ENCODE measurements around the gene ADM2. TPM values are rescaled to one million over a fixed set of nuclear protein-coding genes. Genes with fewer than 3 reads are reported as not detected.

Gene ADM2
- total and polyA plus RNA-seq, 2 of the 13 experiments (the other 11 are each of a cell fraction or from before 2014, with no cell fraction given), result 1.2 to 3.0 TPM

DNA sequence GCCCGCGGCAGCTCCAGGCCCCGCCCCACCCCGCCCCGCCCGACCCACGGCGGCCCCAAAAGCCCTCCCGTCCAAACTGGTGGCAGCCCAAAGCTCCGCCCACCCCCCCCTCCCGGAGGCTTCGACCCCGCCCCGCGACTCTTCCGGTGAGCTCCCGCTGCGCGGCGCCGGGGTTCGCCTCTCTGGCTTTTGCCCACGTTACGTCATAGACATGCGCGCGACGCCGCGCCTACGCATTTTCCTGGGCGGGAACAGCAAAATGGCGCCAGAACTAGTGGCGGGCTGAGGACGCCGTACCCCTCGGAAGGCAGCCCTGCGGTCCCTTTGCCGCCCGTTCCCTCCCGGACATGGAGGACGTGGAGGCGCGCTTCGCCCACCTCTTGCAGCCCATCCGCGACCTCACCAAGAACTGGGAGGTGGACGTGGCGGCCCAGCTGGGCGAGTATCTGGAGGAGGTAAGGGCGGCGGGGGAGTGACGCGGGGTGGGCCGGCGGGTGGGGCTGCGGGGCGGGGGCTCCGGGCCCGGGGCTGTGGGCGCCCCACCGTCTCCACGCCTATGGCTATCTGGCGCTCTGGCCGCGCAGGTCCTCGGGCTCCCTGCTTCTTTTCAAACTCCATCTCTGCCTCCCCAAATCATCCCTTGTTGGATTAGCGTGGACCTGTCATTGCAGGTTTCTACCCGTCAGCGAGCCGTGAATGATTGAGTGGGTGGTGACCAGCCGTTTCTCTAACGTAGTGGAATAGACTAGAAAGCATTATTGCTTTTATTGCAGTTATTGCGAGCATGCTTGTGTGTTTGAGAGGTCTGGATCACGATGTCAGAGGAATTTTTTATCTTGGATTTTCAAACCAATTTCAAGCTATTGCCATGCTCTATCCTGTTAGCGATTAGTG, 26.9 kb downstream of the ADM2 start, which contains the start of gene NCAPH2 (continued):
- TF ChIP-seq SMYD3 (CRISPR knock-in tag; IDR thresholded peaks at IDR 0.05) (no peak), HNRNPH1 (optimal IDR thresholded peaks at IDR 0.05; ENCODE audit: low read depth, low read length) (no peak), ZBTB7B (CRISPR knock-in tag; IDR thresholded peaks at IDR 0.05) (no peak), RBAK (CRISPR knock-in tag; IDR thresholded peaks at IDR 0.05) (no peak), ARNT (IDR thresholded peaks at IDR 0.05) (no peak), ZFP62 (CRISPR knock-in tag; IDR thresholded peaks at IDR 0.05) (0 out of 2 replicates have a peak, but pooled peaks have one; percentile 84), ZBTB34 (CRISPR knock-in tag; IDR thresholded peaks at IDR 0.05) (no peak), FIP1L1 (IDR thresholded peaks at IDR 0.05; ENCODE audit: borderline replicate concordance, insufficient read depth, low read depth, low read length) (no peak), HMG20A (CRISPR knock-in tag; IDR thresholded peaks at IDR 0.05; ENCODE audit: borderline replicate concordance) (no peak), HOXA5 (CRISPR knock-in tag; IDR thresholded peaks at IDR 0.05) (no peak), RXRA (CRISPR knock-in tag; IDR thresholded peaks at IDR 0.05) (peak; percentile 66; the same call in 1 of the 2 replicates), POLR2AphosphoS5 (IDR thresholded peaks at IDR 0.05; ENCODE audit: low read depth, low read length) (peak; percentile 73), ETV5 (CRISPR knock-in tag; IDR thresholded peaks at IDR 0.05; ENCODE audit: borderline replicate concordance) (peak; percentile 62), YEATS4 (CRISPR knock-in tag; IDR thresholded peaks at IDR 0.05; ENCODE audit: borderline replicate concordance) (peak; percentile 39; the same call in 1 of the 2 replicates), GLI4 (CRISPR knock-in tag; IDR thresholded peaks at IDR 0.05; ENCODE audit: borderline replicate concordance) (no peak)
- TF ChIP-seq, protein P1, sequence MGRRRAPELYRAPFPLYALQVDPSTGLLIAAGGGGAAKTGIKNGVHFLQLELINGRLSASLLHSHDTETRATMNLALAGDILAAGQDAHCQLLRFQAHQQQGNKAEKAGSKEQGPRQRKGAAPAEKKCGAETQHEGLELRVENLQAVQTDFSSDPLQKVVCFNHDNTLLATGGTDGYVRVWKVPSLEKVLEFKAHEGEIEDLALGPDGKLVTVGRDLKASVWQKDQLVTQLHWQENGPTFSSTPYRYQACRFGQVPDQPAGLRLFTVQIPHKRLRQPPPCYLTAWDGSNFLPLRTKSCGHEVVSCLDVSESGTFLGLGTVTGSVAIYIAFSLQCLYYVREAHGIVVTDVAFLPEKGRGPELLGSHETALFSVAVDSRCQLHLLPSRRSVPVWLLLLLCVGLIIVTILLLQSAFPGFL (CRISPR knock-in tag; IDR thresholded peaks at IDR 0.05), result no peak
- TF ChIP-seq, protein P2, sequence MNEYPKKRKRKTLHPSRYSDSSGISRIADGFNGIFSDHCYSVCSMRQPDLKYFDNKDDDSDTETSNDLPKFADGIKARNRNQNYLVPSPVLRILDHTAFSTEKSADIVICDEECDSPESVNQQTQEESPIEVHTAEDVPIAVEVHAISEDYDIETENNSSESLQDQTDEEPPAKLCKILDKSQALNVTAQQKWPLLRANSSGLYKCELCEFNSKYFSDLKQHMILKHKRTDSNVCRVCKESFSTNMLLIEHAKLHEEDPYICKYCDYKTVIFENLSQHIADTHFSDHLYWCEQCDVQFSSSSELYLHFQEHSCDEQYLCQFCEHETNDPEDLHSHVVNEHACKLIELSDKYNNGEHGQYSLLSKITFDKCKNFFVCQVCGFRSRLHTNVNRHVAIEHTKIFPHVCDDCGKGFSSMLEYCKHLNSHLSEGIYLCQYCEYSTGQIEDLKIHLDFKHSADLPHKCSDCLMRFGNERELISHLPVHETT (CRISPR knock-in tag; conservative IDR thresholded peaks at IDR 0.05), result peak; percentile 78
- TF ChIP-seq, protein P3, sequence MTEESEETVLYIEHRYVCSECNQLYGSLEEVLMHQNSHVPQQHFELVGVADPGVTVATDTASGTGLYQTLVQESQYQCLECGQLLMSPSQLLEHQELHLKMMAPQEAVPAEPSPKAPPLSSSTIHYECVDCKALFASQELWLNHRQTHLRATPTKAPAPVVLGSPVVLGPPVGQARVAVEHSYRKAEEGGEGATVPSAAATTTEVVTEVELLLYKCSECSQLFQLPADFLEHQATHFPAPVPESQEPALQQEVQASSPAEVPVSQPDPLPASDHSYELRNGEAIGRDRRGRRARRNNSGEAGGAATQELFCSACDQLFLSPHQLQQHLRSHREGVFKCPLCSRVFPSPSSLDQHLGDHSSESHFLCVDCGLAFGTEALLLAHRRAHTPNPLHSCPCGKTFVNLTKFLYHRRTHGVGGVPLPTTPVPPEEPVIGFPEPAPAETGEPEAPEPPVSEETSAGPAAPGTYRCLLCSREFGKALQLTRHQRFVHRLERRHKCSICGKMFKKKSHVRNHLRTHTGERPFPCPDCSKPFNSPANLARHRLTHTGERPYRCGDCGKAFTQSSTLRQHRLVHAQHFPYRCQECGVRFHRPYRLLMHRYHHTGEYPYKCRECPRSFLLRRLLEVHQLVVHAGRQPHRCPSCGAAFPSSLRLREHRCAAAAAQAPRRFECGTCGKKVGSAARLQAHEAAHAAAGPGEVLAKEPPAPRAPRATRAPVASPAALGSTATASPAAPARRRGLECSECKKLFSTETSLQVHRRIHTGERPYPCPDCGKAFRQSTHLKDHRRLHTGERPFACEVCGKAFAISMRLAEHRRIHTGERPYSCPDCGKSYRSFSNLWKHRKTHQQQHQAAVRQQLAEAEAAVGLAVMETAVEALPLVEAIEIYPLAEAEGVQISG (CRISPR knock-in tag; IDR thresholded peaks at IDR 0.05), result peak; percentile 88
- TF ChIP-seq, protein P4, sequence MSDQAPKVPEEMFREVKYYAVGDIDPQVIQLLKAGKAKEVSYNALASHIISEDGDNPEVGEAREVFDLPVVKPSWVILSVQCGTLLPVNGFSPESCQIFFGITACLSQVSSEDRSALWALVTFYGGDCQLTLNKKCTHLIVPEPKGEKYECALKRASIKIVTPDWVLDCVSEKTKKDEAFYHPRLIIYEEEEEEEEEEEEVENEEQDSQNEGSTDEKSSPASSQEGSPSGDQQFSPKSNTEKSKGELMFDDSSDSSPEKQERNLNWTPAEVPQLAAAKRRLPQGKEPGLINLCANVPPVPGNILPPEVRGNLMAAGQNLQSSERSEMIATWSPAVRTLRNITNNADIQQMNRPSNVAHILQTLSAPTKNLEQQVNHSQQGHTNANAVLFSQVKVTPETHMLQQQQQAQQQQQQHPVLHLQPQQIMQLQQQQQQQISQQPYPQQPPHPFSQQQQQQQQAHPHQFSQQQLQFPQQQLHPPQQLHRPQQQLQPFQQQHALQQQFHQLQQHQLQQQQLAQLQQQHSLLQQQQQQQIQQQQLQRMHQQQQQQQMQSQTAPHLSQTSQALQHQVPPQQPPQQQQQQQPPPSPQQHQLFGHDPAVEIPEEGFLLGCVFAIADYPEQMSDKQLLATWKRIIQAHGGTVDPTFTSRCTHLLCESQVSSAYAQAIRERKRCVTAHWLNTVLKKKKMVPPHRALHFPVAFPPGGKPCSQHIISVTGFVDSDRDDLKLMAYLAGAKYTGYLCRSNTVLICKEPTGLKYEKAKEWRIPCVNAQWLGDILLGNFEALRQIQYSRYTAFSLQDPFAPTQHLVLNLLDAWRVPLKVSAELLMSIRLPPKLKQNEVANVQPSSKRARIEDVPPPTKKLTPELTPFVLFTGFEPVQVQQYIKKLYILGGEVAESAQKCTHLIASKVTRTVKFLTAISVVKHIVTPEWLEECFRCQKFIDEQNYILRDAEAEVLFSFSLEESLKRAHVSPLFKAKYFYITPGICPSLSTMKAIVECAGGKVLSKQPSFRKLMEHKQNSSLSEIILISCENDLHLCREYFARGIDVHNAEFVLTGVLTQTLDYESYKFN (CRISPR knock-in tag; conservative IDR thresholded peaks at IDR 0.05), result no peak

Data from HepG2 (cell line).